ENCODE data around the gene HUNK. TPM values are rescaled to one million over a fixed set of nuclear protein-coding genes. Genes with fewer than 3 reads are reported as not detected.

The HUNK gene
- polyA plus RNA-seq, 1 donor (not counting 4 experiments of a cell fraction or from before 2014, with no cell fraction given): 0.03 TPM

GRCh38 chr21:31943561-31943960, 70.7 kb downstream of the HUNK start:
- Histone ChIP-seq H3K36me3 (ENCODE audit: control insufficient read depth in 2 of 2, extremely low read depth in 1 of 2, insufficient read depth in 2 of 2, low read length in 2 of 2) (no peaks in the 10 kb centered on the region), H3K79me2 (ENCODE audit: control insufficient read depth, insufficient read depth, low read length) (no peaks in the 10 kb centered on the region), H3K9me1 (ENCODE audit: control insufficient read depth, extremely low read depth, insufficient read depth, low read length) (no peaks in the 10 kb centered on the region), H3K4me2 (ENCODE audit: control insufficient read depth, extremely low read depth, insufficient read depth, low read depth, low read length) (no peak overlapping the region), H2AFZ (ENCODE audit: control insufficient read depth, low read length) (no peak overlapping the region), H3K27me3 (ENCODE audit: control insufficient read depth, extremely low read depth, insufficient read depth, low read length) (no peaks in the 10 kb centered on the region), H3K27ac (ENCODE audit: control insufficient read depth, insufficient read depth, low read length) (no peak overlapping the region), H3K9ac (ENCODE audit: control insufficient read depth, extremely low read depth, insufficient read depth, low read length) (no peak overlapping the region), H4K20me1 (ENCODE audit: control insufficient read depth, extremely low read depth, insufficient read depth, low read length) (no peaks in the 10 kb centered on the region), H3K4me1 (ENCODE audit: control insufficient read depth, extremely low read depth, insufficient read depth, low read length) (no peaks in the 10 kb centered on the region), H3K9me3 (ENCODE audit: control insufficient read depth, low read depth, low read length) (no peaks in the 10 kb centered on the region), H3K4me3 (ENCODE audit: control insufficient read depth in 2 of 3, extremely low read depth in 1 of 3, insufficient read depth in 2 of 3, low read depth in 1 of 3, low read length in 3 of 3) (no peak overlapping the region)
- DNase-seq (ENCODE audit: low read depth, low spot score) (no peak), FAIRE-seq (no peak)
- dilution Hi-C loops (cut with MboI; ENCODE audit: extremely low pct_ligation_motif_present, low sequenced_read_pairs): no loop called here
- TF ChIP-seq EZH2 (IDR thresholded peaks at IDR 0.05; ENCODE audit: low read length): no peak
- TF ChIP-seq, protein P1, sequence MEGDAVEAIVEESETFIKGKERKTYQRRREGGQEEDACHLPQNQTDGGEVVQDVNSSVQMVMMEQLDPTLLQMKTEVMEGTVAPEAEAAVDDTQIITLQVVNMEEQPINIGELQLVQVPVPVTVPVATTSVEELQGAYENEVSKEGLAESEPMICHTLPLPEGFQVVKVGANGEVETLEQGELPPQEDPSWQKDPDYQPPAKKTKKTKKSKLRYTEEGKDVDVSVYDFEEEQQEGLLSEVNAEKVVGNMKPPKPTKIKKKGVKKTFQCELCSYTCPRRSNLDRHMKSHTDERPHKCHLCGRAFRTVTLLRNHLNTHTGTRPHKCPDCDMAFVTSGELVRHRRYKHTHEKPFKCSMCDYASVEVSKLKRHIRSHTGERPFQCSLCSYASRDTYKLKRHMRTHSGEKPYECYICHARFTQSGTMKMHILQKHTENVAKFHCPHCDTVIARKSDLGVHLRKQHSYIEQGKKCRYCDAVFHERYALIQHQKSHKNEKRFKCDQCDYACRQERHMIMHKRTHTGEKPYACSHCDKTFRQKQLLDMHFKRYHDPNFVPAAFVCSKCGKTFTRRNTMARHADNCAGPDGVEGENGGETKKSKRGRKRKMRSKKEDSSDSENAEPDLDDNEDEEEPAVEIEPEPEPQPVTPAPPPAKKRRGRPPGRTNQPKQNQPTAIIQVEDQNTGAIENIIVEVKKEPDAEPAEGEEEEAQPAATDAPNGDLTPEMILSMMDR (optimal IDR thresholded peaks at IDR 0.05 in 1 of 3, IDR thresholded peaks at IDR 0.05 in 1 of 3, conservative IDR thresholded peaks at IDR 0.05 in 1 of 3; ENCODE audit: extremely low read depth in 1 of 3, insufficient read depth in 2 of 3, low read length in 3 of 3): no peak

DNA sequence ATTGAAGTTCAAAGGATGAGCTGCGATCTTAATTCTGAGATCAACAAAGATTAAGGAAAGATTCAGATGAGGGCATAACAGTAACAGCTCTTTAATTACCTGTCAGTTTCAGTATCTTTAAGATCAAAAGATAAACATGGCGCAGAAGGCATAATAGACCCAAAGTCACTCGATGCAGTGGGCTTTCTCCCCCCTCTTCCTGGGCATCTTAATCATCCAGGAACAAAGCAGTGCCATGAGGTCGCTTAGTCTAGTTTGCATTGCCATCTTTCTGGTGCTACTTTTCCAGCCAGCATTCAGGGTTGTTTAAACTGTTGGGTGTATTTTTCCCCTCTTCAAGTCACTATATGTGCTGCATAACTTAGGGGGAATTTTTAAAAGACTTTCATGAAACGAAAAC, 72.3 kb downstream of the HUNK start:
- Histone ChIP-seq H3K36me3 (ENCODE audit: control insufficient read depth in 2 of 2, extremely low read depth in 1 of 2, insufficient read depth in 2 of 2, low read length in 2 of 2) (no peaks in the 10 kb centered on the region), H3K79me2 (ENCODE audit: control insufficient read depth, insufficient read depth, low read length) (no peaks in the 10 kb centered on the region), H3K9ac (ENCODE audit: control insufficient read depth, extremely low read depth, insufficient read depth, low read length) (no peak overlapping the region), H3K4me2 (ENCODE audit: control insufficient read depth, extremely low read depth, insufficient read depth, low read depth, low read length) (no peak overlapping the region), H3K27ac (ENCODE audit: control insufficient read depth, insufficient read depth, low read length) (no peak overlapping the region), H3K4me3 (ENCODE audit: control insufficient read depth in 2 of 3, extremely low read depth in 1 of 3, insufficient read depth in 2 of 3, low read depth in 1 of 3, low read length in 3 of 3) (no peak overlapping the region), H3K4me1 (ENCODE audit: control insufficient read depth, extremely low read depth, insufficient read depth, low read length) (no peaks in the 10 kb centered on the region), H3K9me1 (ENCODE audit: control insufficient read depth, extremely low read depth, insufficient read depth, low read length) (no peaks in the 10 kb centered on the region), H4K20me1 (ENCODE audit: control insufficient read depth, extremely low read depth, insufficient read depth, low read length) (no peaks in the 10 kb centered on the region), H3K27me3 (ENCODE audit: control insufficient read depth, extremely low read depth, insufficient read depth, low read length) (no peaks in the 10 kb centered on the region), H2AFZ (ENCODE audit: control insufficient read depth, low read length) (no peak overlapping the region), H3K9me3 (ENCODE audit: control insufficient read depth, low read depth, low read length) (no peaks in the 10 kb centered on the region)
- dilution Hi-C loops (cut with MboI; ENCODE audit: extremely low pct_ligation_motif_present, low sequenced_read_pairs): no loop called here
- TF ChIP-seq, protein P1 (optimal IDR thresholded peaks at IDR 0.05 in 1 of 3, IDR thresholded peaks at IDR 0.05 in 1 of 3, conservative IDR thresholded peaks at IDR 0.05 in 1 of 3; ENCODE audit: extremely low read depth in 1 of 3, insufficient read depth in 2 of 3, low read length in 3 of 3): no peak
- no peak for TF ChIP-seq EZH2 (IDR thresholded peaks at IDR 0.05; ENCODE audit: low read length)
- DNase-seq (ENCODE audit: low read depth, low spot score) (no peak), FAIRE-seq (no peak)
